K562 (cell line): ENCODE results near the gene ZDHHC8. TPM values are rescaled to one million over a fixed set of nuclear protein-coding genes. Genes with fewer than 3 reads are reported as not detected.

Source experiments
- BCOR ChIP-seq: fragments of 450-650 bp; IDR thresholded peaks from 2 replicates; pipeline ENCODE4 v1.6.1; 2016
- BRD4 ChIP-seq: fragments of 200-600 bp; sonication (generic); IDR thresholded peaks from 2 replicates; pipeline ENCODE4 v1.6.1; 2017; ENCODE audit warnings: inconsistent platforms
- EHMT2 ChIP-seq: fragments of 450-650 bp; IDR thresholded peaks from 2 replicates; pipeline ENCODE4 v1.6.1; 2018; ENCODE audit warnings: antibody characterized with exemption
- ELF2 ChIP-seq: fragments of 250-450 bp; sonication (Bioruptor Pico); IDR thresholded peaks from 2 replicates; pipeline ENCODE4 v1.5.0; 2021; ENCODE audit warnings: mild to moderate bottlenecking
- HDAC1 ChIP-seq, 2 experiments: fragments of 450-650 bp; IDR thresholded peaks; 2 replicates each; pipeline ENCODE4 v1.6.1; 2016 to 2017; ENCODE audit warnings: inconsistent platforms in 1 of 2, mild to moderate bottlenecking in 1 of 2, moderate library complexity in 1 of 2
- POLR2AphosphoS2 ChIP-seq: IDR thresholded peaks from 2 replicates; pipeline ENCODE4 v1.6.1; 2012; ENCODE audit warnings: low read length, improper control_type of control experiment
- TCF7L2 ChIP-seq: fragments of 150-350 bp; IDR thresholded peaks from 2 replicates; pipeline ENCODE4 v1.6.1; 2016; ENCODE audit warnings: low read depth, mild to moderate bottlenecking, low read length, moderate library complexity
- ZSCAN29 ChIP-seq: fragments of 450-650 bp; IDR thresholded peaks from 2 replicates; pipeline ENCODE4 v1.6.1; 2017
- polyA plus RNA-seq, 8 experiments: library from polyadenylated mRNA; depleted of rRNA in 4 of 8; stranded (reverse) in 5 of 8; unstranded in 3 of 8; fragments of >200 nt; fragmentation: Nextera tagmentation in 2 of 8; fragmentation: Illumina TruSeq in 1 of 8; extraction: Ambion mirVana in 2 of 8; extraction: Trizol in 1 of 8; gene quantifications; 2 replicates each; pipeline versions ENCODE4 v1.2.1 to v1.2.3, GENCODE V29; 2011 to 2014; ENCODE audit warnings: inconsistent platforms in 1 of 8, missing spikeins in 1 of 8
- total RNA-seq, 7 experiments: library from RNA; depleted of rRNA in 6 of 7; stranded (reverse); fragments of >200 nt in 6 of 7; fragmentation: Illumina TruSeq in 2 of 7; extraction: Trizol in 2 of 7; gene quantifications; 2 replicates each; pipeline versions ENCODE4 v1.2.1 to v1.2.3, GENCODE V29; 2011 to 2021; ENCODE audit warnings: low replicate concordance in 1 of 7
- TF ChIP-seq, protein P1 (sequence below): fragments of 200-600 bp; sonication (generic); IDR thresholded peaks from one replicate; pipeline ENCODE4 v1.6.1; 2012; ENCODE audit warnings: mild to moderate bottlenecking, low read depth, low read length, inconsistent platforms
- TF ChIP-seq, protein P2 (sequence below): fragments of 150-350 bp; conservative IDR thresholded peaks from 2 replicates; pipeline ENCODE4 v1.6.1; 2014; ENCODE audit warnings: low read length
- TF ChIP-seq, protein P3 (sequence below): fragments of 200-800 bp; sonication (Bioruptor generic); IDR thresholded peaks from 2 replicates; pipeline ENCODE4 v1.6.1; 2017; ENCODE audit warnings: missing genetic modification characterization, missing compliant biosample characterization

ZDHHC8 gene
- total and polyA plus RNA-seq, 9 of the 15 experiments (the other 6 are each of a cell fraction or from before 2014, with no cell fraction given) = 0.04 to 109 (median 16.4) TPM

DNA sequence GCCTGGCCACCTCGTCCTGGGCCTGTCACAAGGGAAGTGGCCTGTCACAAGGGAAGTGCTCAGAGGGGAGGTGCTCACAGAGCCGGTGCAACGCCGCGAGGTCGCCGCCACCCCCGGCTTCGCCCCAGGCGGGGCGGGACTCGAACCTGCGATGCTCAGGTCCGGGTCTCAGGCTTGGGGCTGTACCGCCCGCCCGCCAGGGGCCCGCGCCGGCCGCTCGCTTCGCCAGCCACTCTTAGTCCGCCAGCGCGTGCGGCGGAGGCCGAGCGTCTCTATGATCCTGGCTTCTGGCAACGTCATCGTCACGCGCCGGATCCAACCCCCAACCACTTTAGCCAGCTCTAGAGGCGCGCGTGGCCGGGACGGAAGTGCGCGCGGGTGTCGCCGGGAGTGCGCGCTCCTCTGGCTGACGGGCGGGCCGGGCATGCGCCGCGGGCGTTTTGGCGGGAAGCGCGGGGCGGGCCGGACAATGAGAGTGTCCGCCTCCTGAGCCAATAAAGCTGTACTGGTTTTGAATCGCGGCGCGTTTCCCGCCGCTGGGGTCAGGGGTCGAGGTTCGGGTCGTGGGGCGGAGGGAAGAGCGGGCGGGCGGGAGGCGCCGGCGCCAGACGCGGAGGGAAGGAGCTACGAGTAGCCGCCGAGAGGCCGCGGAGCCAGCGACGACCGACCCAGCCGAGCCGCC is 14.5 kb upstream of the ZDHHC8 start, which contains the start of gene TRMT2A (continued):
- TF ChIP-seq, protein P1, sequence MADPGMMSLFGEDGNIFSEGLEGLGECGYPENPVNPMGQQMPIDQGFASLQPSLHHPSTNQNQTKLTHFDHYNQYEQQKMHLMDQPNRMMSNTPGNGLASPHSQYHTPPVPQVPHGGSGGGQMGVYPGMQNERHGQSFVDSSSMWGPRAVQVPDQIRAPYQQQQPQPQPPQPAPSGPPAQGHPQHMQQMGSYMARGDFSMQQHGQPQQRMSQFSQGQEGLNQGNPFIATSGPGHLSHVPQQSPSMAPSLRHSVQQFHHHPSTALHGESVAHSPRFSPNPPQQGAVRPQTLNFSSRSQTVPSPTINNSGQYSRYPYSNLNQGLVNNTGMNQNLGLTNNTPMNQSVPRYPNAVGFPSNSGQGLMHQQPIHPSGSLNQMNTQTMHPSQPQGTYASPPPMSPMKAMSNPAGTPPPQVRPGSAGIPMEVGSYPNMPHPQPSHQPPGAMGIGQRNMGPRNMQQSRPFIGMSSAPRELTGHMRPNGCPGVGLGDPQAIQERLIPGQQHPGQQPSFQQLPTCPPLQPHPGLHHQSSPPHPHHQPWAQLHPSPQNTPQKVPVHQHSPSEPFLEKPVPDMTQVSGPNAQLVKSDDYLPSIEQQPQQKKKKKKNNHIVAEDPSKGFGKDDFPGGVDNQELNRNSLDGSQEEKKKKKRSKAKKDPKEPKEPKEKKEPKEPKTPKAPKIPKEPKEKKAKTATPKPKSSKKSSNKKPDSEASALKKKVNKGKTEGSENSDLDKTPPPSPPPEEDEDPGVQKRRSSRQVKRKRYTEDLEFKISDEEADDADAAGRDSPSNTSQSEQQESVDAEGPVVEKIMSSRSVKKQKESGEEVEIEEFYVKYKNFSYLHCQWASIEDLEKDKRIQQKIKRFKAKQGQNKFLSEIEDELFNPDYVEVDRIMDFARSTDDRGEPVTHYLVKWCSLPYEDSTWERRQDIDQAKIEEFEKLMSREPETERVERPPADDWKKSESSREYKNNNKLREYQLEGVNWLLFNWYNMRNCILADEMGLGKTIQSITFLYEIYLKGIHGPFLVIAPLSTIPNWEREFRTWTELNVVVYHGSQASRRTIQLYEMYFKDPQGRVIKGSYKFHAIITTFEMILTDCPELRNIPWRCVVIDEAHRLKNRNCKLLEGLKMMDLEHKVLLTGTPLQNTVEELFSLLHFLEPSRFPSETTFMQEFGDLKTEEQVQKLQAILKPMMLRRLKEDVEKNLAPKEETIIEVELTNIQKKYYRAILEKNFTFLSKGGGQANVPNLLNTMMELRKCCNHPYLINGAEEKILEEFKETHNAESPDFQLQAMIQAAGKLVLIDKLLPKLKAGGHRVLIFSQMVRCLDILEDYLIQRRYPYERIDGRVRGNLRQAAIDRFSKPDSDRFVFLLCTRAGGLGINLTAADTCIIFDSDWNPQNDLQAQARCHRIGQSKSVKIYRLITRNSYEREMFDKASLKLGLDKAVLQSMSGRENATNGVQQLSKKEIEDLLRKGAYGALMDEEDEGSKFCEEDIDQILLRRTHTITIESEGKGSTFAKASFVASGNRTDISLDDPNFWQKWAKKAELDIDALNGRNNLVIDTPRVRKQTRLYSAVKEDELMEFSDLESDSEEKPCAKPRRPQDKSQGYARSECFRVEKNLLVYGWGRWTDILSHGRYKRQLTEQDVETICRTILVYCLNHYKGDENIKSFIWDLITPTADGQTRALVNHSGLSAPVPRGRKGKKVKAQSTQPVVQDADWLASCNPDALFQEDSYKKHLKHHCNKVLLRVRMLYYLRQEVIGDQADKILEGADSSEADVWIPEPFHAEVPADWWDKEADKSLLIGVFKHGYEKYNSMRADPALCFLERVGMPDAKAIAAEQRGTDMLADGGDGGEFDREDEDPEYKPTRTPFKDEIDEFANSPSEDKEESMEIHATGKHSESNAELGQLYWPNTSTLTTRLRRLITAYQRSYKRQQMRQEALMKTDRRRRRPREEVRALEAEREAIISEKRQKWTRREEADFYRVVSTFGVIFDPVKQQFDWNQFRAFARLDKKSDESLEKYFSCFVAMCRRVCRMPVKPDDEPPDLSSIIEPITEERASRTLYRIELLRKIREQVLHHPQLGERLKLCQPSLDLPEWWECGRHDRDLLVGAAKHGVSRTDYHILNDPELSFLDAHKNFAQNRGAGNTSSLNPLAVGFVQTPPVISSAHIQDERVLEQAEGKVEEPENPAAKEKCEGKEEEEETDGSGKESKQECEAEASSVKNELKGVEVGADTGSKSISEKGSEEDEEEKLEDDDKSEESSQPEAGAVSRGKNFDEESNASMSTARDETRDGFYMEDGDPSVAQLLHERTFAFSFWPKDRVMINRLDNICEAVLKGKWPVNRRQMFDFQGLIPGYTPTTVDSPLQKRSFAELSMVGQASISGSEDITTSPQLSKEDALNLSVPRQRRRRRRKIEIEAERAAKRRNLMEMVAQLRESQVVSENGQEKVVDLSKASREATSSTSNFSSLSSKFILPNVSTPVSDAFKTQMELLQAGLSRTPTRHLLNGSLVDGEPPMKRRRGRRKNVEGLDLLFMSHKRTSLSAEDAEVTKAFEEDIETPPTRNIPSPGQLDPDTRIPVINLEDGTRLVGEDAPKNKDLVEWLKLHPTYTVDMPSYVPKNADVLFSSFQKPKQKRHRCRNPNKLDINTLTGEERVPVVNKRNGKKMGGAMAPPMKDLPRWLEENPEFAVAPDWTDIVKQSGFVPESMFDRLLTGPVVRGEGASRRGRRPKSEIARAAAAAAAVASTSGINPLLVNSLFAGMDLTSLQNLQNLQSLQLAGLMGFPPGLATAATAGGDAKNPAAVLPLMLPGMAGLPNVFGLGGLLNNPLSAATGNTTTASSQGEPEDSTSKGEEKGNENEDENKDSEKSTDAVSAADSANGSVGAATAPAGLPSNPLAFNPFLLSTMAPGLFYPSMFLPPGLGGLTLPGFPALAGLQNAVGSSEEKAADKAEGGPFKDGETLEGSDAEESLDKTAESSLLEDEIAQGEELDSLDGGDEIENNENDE = peak; percentile 43
- TF ChIP-seq ELF2 (peak; percentile 96), HDAC1 (IDR thresholded peaks at IDR 0.05) (peak in 1 of 2 experiments; percentile 94; a peak in 2 of 4 replicates), ZSCAN29 (peak; percentile 87; the same call in 1 of the 2 replicates), TCF7L2 (peak; percentile 51; the same call in 1 of the 2 replicates), BRD4 (peak; percentile 99), EHMT2 (no peak), POLR2AphosphoS2 (no peak), BCOR (peak; percentile 88)
- TF ChIP-seq, protein P2, sequence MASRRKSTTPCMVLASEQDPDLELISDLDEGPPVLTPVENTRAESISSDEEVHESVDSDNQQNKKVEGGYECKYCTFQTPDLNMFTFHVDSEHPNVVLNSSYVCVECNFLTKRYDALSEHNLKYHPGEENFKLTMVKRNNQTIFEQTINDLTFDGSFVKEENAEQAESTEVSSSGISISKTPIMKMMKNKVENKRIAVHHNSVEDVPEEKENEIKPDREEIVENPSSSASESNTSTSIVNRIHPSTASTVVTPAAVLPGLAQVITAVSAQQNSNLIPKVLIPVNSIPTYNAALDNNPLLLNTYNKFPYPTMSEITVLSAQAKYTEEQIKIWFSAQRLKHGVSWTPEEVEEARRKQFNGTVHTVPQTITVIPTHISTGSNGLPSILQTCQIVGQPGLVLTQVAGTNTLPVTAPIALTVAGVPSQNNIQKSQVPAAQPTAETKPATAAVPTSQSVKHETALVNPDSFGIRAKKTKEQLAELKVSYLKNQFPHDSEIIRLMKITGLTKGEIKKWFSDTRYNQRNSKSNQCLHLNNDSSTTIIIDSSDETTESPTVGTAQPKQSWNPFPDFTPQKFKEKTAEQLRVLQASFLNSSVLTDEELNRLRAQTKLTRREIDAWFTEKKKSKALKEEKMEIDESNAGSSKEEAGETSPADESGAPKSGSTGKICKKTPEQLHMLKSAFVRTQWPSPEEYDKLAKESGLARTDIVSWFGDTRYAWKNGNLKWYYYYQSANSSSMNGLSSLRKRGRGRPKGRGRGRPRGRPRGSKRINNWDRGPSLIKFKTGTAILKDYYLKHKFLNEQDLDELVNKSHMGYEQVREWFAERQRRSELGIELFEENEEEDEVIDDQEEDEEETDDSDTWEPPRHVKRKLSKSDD = peak; percentile 96
- TF ChIP-seq, protein P3, sequence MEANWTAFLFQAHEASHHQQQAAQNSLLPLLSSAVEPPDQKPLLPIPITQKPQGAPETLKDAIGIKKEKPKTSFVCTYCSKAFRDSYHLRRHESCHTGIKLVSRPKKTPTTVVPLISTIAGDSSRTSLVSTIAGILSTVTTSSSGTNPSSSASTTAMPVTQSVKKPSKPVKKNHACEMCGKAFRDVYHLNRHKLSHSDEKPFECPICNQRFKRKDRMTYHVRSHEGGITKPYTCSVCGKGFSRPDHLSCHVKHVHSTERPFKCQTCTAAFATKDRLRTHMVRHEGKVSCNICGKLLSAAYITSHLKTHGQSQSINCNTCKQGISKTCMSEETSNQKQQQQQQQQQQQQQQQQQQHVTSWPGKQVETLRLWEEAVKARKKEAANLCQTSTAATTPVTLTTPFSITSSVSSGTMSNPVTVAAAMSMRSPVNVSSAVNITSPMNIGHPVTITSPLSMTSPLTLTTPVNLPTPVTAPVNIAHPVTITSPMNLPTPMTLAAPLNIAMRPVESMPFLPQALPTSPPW = no peak
